HepG2 (cell line): Measurements from ENCODE around the gene ETF1. TPM values are rescaled to one million over a fixed set of nuclear protein-coding genes. Genes with fewer than 3 reads are reported as not detected.

Source experiments
- ATAD3A ChIP-seq: sonication (generic); formaldehyde crosslinking; IDR thresholded peaks from 2 replicates; pipeline ENCODE4 v1.4.0; 2020; ENCODE audit warnings: missing genetic modification reagents
- DNMT1 ChIP-seq: sonication (generic); formaldehyde crosslinking; IDR thresholded peaks from 2 replicates; pipeline ENCODE4 v1.5.1; 2020; ENCODE audit warnings: mild to moderate bottlenecking, missing genetic modification reagents
- FOXC1 ChIP-seq: sonication (generic); formaldehyde crosslinking; IDR thresholded peaks from 2 replicates; pipeline ENCODE4 v1.8.0; 2022; ENCODE audit warnings: mild to moderate bottlenecking, missing genetic modification reagents, borderline replicate concordance
- GABPB1 ChIP-seq: IDR thresholded peaks from 2 replicates; pipeline ENCODE4 v1.6.1; 2016; ENCODE audit warnings: mild to moderate bottlenecking, missing genetic modification reagents, moderate library complexity, missing compliant biosample characterization
- GATA4 ChIP-seq: sonication (generic); IDR thresholded peaks from 2 replicates; pipeline ENCODE4 v1.6.1; 2016; ENCODE audit warnings: antibody characterized with exemption, low read depth, borderline replicate concordance
- HDAC2 ChIP-seq: sonication (generic); formaldehyde crosslinking; IDR thresholded peaks from 2 replicates; pipeline ENCODE4 v1.4.0; 2020; ENCODE audit warnings: missing genetic modification reagents
- HOXA5 ChIP-seq: sonication (generic); formaldehyde crosslinking; IDR thresholded peaks from 2 replicates; pipeline ENCODE4 v1.4.0; 2020; ENCODE audit warnings: missing genetic modification reagents
- IKZF5 ChIP-seq: IDR thresholded peaks from 2 replicates; pipeline ENCODE4 v1.6.1; 2018; ENCODE audit warnings: missing genetic modification reagents, mild to moderate bottlenecking, missing compliant biosample characterization
- KLF16 ChIP-seq, 2 experiments: sonication (generic) in 1 of 2; formaldehyde crosslinking in 1 of 2; IDR thresholded peaks; 2 replicates each; pipeline versions ENCODE4 v1.6.1 to v1.8.0; 2016 to 2023; ENCODE audit warnings: missing genetic modification reagents in 2 of 2, missing compliant biosample characterization in 1 of 2
- MEF2D ChIP-seq: sonication (generic); formaldehyde crosslinking; IDR thresholded peaks from 2 replicates; pipeline ENCODE4 v1.5.1; 2020; ENCODE audit warnings: mild to moderate bottlenecking, missing genetic modification reagents
- NFKBIZ ChIP-seq: IDR thresholded peaks from 2 replicates; pipeline ENCODE4 v1.6.1; 2018; ENCODE audit warnings: missing genetic modification reagents, missing compliant biosample characterization
- RFX5 ChIP-seq: IDR thresholded peaks from 2 replicates; pipeline ENCODE4 v1.6.1; 2011; ENCODE audit warnings: low read depth, low read length, improper control_type of control experiment
- SNAPC2 ChIP-seq: sonication (generic); formaldehyde crosslinking; IDR thresholded peaks from 2 replicates; pipeline ENCODE4 v1.8.1; 2022; ENCODE audit warnings: mild to moderate bottlenecking, missing genetic modification reagents
- ZFY ChIP-seq: sonication (generic); formaldehyde crosslinking; IDR thresholded peaks from 2 replicates; pipeline ENCODE4 v1.4.0; 2020; ENCODE audit warnings: missing genetic modification reagents
- ZNF274 ChIP-seq: sonication (generic); formaldehyde crosslinking; IDR thresholded peaks from 2 replicates; pipeline ENCODE4 v1.5.1; 2020; ENCODE audit warnings: mild to moderate bottlenecking, missing genetic modification reagents
- ZNF597 ChIP-seq: sonication (generic); formaldehyde crosslinking; IDR thresholded peaks from 2 replicates; pipeline ENCODE4 v1.5.0; 2020; ENCODE audit warnings: missing genetic modification reagents
- polyA plus RNA-seq, 8 experiments: library from polyadenylated mRNA; depleted of rRNA in 3 of 8; stranded (reverse) in 7 of 8; unstranded in 1 of 8; fragments of >200 nt; fragmentation: Illumina TruSeq in 4 of 8; extraction: Trizol in 4 of 8; gene quantifications; 2 replicates each; pipeline versions ENCODE4 v1.2.1 to v1.2.3, GENCODE V29; 2011 to 2016; ENCODE audit warnings: low read depth in 4 of 8, missing spikeins in 1 of 8, mixed read lengths in 1 of 8; ENCODE audit not compliant: insufficient read depth in 1 of 8
- total RNA-seq, 5 experiments: library from RNA; depleted of rRNA; stranded (reverse); fragments of >200 nt; fragmentation: Illumina TruSeq; extraction: Trizol; gene quantifications; 2 replicates each; pipeline ENCODE4 v1.2.3, GENCODE V29; 2016; ENCODE audit warnings: low read depth in 1 of 5
- TF ChIP-seq, protein P1 (sequence below): sonication (generic); formaldehyde crosslinking; IDR thresholded peaks from 2 replicates; pipeline ENCODE4 v1.9.0; 2021; ENCODE audit warnings: missing genetic modification reagents, borderline replicate concordance
- TF ChIP-seq, protein P2 (sequence below): sonication (generic); formaldehyde crosslinking; IDR thresholded peaks from 2 replicates; pipeline ENCODE4 v1.4.0; 2020; ENCODE audit warnings: missing genetic modification reagents, borderline replicate concordance

Gene ETF1
- total and polyA plus RNA-seq, 2 of the 13 experiments (the other 11 are each of a cell fraction or from before 2014, with no cell fraction given), result 52.1 to 184 TPM

- TF ChIP-seq ZFY (CRISPR knock-in tag) (no peak), DNMT1 (CRISPR knock-in tag) (no peak), ZNF597 (CRISPR knock-in tag) (no peak), ZNF274 (CRISPR knock-in tag) (no peak), FOXC1 (CRISPR knock-in tag) (no peak), HDAC2 (CRISPR knock-in tag) (peak; percentile 42; the same call in 1 of the 2 replicates), SNAPC2 (CRISPR knock-in tag) (0 out of 2 replicates have a peak, but pooled peaks have one; percentile 66), IKZF5 (CRISPR knock-in tag) (peak; percentile 32; the same call in 1 of the 2 replicates), KLF16 (CRISPR knock-in tag; IDR thresholded peaks at IDR 0.05) (peak in 1 of 2 experiments; percentile 36; a peak in 1 of 4 replicates), RFX5 (no peak), GATA4 (no peak), GABPB1 (CRISPR knock-in tag) (no peak; the same call in 1 of the 2 replicates), HOXA5 (no peak), MEF2D (CRISPR knock-in tag) (0 out of 2 replicates have a peak, but pooled peaks have one; percentile 33), ATAD3A (CRISPR knock-in tag) (no peak), NFKBIZ (CRISPR knock-in tag) (0 out of 2 replicates have a peak, but pooled peaks have one; percentile 31)
- TF ChIP-seq, protein P1, sequence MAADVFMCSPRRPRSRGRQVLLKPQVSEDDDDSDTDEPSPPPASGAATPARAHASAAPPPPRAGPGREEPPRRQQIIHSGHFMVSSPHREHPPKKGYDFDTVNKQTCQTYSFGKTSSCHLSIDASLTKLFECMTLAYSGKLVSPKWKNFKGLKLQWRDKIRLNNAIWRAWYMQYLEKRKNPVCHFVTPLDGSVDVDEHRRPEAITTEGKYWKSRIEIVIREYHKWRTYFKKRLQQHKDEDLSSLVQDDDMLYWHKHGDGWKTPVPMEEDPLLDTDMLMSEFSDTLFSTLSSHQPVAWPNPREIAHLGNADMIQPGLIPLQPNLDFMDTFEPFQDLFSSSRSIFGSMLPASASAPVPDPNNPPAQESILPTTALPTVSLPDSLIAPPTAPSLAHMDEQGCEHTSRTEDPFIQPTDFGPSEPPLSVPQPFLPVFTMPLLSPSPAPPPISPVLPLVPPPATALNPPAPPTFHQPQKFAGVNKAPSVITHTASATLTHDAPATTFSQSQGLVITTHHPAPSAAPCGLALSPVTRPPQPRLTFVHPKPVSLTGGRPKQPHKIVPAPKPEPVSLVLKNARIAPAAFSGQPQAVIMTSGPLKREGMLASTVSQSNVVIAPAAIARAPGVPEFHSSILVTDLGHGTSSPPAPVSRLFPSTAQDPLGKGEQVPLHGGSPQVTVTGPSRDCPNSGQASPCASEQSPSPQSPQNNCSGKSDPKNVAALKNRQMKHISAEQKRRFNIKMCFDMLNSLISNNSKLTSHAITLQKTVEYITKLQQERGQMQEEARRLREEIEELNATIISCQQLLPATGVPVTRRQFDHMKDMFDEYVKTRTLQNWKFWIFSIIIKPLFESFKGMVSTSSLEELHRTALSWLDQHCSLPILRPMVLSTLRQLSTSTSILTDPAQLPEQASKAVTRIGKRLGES (CRISPR knock-in tag), result no peak
- TF ChIP-seq, protein P2, sequence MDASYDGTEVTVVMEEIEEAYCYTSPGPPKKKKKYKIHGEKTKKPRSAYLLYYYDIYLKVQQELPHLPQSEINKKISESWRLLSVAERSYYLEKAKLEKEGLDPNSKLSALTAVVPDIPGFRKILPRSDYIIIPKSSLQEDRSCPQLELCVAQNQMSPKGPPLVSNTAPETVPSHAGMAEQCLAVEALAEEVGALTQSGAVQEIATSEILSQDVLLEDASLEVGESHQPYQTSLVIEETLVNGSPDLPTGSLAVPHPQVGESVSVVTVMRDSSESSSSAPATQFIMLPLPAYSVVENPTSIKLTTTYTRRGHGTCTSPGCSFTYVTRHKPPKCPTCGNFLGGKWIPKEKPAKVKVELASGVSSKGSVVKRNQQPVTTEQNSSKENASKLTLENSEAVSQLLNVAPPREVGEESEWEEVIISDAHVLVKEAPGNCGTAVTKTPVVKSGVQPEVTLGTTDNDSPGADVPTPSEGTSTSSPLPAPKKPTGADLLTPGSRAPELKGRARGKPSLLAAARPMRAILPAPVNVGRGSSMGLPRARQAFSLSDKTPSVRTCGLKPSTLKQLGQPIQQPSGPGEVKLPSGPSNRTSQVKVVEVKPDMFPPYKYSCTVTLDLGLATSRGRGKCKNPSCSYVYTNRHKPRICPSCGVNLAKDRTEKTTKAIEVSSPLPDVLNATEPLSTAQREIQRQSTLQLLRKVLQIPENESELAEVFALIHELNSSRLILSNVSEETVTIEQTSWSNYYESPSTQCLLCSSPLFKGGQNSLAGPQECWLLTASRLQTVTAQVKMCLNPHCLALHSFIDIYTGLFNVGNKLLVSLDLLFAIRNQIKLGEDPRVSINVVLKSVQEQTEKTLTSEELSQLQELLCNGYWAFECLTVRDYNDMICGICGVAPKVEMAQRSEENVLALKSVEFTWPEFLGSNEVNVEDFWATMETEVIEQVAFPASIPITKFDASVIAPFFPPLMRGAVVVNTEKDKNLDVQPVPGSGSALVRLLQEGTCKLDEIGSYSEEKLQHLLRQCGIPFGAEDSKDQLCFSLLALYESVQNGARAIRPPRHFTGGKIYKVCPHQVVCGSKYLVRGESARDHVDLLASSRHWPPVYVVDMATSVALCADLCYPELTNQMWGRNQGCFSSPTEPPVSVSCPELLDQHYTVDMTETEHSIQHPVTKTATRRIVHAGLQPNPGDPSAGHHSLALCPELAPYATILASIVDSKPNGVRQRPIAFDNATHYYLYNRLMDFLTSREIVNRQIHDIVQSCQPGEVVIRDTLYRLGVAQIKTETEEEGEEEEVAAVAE (CRISPR knock-in tag), result no peak
Measured at GRCh38 chr5:138506370-138507306, 36.4 kb downstream of the ETF1 start (continued).
